Upper lobe of right lung (tissue), 1 donor: ENCODE data around the gene RPH3AL. TPM values are rescaled to one million over a fixed set of nuclear protein-coding genes. Genes with fewer than 3 reads are reported as not detected.

Source experiments
- ATAC-seq: fragments of 200-7000 bp; cut with Tn5 transposase; one replicate; pipeline ENCODE4 v1.9.1; 2020; ENCODE audit warnings: mild to moderate bottlenecking, moderate library complexity
- DNase-seq: peaks from one replicate; pipeline ENCODE4 v3.0.0-alpha.2; 2020
- H3K27ac ChIP-seq: fragments of 200-600 bp; one replicate; pipeline ENCODE4 v1.8.0; 2022
- H3K27me3 ChIP-seq: fragments of 200-600 bp; one replicate; pipeline ENCODE4 v1.8.0; 2022; ENCODE audit warnings: mild to moderate bottlenecking
- H3K36me3 ChIP-seq: fragments of 200-600 bp; one replicate; pipeline ENCODE4 v1.8.0; 2022
- H3K4me1 ChIP-seq: fragments of 200-600 bp; one replicate; pipeline ENCODE4 v1.8.0; 2022
- H3K4me3 ChIP-seq: fragments of 200-600 bp; one replicate; pipeline ENCODE4 v1.8.0; 2022; ENCODE audit warnings: mild to moderate bottlenecking
- H3K9me3 ChIP-seq: fragments of 200-600 bp; one replicate; pipeline ENCODE4 v1.8.0; 2022
- intact Hi-C: fragments of 100-400 bp; cut with DNase I; formaldehyde crosslinking; loops from one replicate; pipeline ENCODE4 v1.11.0; 2022
- total RNA-seq: library from RNA; stranded (reverse); fragmentation: NEBNext Ultra II Directional; extraction: Animal tissue kit (Norgen Biotek cat#: 25700); gene quantifications from one replicate; pipeline ENCODE4 v1.2.1, GENCODE V29; 2021
- TF ChIP-seq, protein P1 (sequence below): fragments of 200-600 bp; IDR thresholded peaks from one replicate; pipeline ENCODE4 v1.8.0; 2022; ENCODE audit warnings: antibody characterized with exemption
- donor health status: DM: no; HTN: yes; CAD: no; lungs with severe emphysema.

The RPH3AL gene
- total RNA-seq, 1 donor from 2014 or later, result 33.3 TPM

DNA sequence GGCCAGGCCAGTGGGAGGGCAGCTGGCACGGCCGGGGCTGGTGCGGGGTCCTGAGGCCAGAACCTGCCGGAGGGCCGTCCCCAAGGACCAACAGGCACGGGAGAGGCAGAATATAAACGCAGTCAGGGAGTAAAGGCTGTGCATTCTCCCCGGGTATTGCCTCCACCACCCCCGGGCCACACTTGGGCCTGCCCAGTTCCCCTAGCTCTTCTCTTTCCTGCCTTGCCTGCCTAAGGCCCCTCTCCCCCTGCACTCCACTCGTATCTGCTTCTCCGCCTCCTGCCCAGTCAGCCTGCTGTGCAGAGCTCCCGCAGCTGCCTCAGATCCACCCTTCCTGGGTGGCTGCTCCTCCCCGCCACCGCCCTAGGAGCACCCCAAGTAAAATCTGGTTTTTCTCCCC lies 5.0 kb upstream of the RPH3AL start:
- Histone ChIP-seq H3K36me3 (no peaks in the 10 kb centered on the region), H3K4me3 (no peak overlapping the region), H3K27me3 (no peaks in the 10 kb centered on the region), H3K9me3 (no peaks in the 10 kb centered on the region), H3K27ac (no peak overlapping the region), H3K4me1 (peaks cover 17% of the 10 kb centered on the region)
- intact Hi-C loops, result no loop called here
- TF ChIP-seq, protein P1, sequence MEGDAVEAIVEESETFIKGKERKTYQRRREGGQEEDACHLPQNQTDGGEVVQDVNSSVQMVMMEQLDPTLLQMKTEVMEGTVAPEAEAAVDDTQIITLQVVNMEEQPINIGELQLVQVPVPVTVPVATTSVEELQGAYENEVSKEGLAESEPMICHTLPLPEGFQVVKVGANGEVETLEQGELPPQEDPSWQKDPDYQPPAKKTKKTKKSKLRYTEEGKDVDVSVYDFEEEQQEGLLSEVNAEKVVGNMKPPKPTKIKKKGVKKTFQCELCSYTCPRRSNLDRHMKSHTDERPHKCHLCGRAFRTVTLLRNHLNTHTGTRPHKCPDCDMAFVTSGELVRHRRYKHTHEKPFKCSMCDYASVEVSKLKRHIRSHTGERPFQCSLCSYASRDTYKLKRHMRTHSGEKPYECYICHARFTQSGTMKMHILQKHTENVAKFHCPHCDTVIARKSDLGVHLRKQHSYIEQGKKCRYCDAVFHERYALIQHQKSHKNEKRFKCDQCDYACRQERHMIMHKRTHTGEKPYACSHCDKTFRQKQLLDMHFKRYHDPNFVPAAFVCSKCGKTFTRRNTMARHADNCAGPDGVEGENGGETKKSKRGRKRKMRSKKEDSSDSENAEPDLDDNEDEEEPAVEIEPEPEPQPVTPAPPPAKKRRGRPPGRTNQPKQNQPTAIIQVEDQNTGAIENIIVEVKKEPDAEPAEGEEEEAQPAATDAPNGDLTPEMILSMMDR, result no peak
- DNase-seq (peak; percentile 53), ATAC-seq (no peak)

DNA sequence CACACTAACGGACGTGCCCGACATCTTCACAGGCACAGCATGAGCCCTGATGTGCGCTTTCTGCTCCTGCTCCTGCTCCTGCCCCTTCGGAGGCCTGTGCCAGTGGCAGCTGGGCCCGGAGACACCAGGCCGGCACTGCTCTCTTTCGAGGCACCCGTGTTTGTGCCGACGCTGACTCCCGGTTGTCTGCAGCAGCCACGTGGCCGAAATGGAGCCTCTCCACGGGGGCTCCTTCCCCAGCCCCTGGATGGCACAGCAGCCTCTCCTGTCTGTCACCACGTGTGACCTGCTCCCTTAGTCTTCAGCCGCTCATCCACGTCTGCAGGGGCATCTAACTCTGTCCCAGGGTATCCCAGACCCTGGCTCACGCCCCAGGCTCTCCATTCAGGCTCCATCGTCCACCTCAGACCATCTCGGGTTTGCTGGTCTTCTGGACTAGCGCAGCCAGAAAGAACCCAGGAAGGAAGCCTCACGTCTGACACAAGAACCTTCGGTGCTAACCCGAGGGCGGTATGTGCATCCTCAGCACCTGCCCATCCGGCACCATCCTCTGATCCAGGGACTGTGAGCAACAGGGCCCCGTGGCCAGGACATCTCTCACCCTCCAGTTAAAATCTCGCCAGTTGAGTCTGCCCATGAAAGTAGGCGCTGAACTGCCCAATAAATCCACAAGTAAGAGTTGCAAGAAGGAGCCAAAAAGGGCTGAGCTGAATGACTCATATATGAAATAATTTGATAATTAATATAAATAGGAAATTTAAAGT lies 4.2 kb upstream of the RPH3AL start:
- no peaks in the 10 kb centered on the region for H3K36me3 ChIP-seq
- ATAC-seq (no peak), DNase-seq (peak; percentile 40)
- no peak overlapping the region for H3K27ac ChIP-seq
- TF ChIP-seq, protein P1, result no peak
- H3K4me1 ChIP-seq, result peaks cover 22% of the 10 kb centered on the region
- no peak overlapping the region for H3K4me3 ChIP-seq
- H3K9me3 ChIP-seq, result no peaks in the 10 kb centered on the region
- no peaks in the 10 kb centered on the region for H3K27me3 ChIP-seq
- intact Hi-C loops, result no loop called here

DNA sequence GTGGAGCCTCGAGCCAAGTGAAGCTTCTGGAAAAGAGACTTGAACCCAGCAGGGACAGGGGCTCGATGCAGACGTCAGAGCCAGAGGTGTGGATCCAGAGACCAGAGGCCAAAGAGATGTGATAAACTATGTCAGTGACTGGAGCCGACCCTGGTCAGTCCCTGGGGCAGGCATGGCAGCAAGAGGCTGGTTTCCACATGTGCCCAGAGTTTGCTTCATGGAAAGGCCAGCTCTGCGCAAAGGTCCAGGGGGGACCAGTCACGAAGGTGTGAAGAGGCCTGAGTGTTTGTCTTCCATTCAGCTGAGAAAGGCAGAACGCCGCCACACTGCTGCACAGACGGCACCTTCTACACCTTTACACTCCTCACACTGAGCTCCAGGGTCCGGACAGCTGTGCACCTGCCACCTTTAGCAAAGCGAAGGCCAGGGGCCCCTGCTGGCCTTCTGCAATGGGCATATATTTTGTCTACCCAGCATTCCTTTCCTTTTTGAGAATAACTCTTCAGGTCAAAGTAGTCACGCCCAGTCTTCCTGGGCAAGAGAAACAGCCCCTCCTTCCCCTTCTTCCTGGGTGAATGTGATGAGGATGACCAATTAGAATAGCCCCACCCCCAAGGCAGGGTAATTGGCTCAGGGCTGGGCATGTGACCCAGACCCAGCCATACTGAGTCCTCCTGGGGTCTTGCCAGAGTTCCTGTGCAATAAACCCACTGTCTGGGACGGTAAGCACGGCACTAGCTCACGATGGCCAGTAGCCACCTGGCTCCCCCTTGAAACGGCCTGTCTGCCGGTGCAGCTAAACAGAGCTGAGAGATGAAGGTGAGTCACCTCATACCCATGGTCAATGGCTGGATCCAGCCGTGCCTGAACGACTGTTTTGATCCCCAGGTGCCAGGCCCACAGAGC lies 2.3 kb upstream of the RPH3AL start:
- no peak overlapping the region for H3K4me3 ChIP-seq
- intact Hi-C loops, result no loop called here
- no peaks in the 10 kb centered on the region for H3K27me3 ChIP-seq
- H3K9me3 ChIP-seq, result no peaks in the 10 kb centered on the region
- TF ChIP-seq, protein P1, result no peak
- H3K27ac ChIP-seq, result peak overlapping the region; percentile 87
- no peaks in the 10 kb centered on the region for H3K36me3 ChIP-seq
- DNase-seq (peak; percentile 69), ATAC-seq (peak; percentile 70)
- peaks cover 41% of the 10 kb centered on the region for H3K4me1 ChIP-seq

- H3K27me3 ChIP-seq, result no peaks in the 10 kb centered on the region
- TF ChIP-seq, protein P1, result no peak
- ATAC-seq, result no peak
- H3K27ac ChIP-seq, result peak overlapping the region; percentile 87
- no peaks in the 10 kb centered on the region for H3K36me3 ChIP-seq
- no peak overlapping the region for H3K4me3 ChIP-seq
- H3K4me1 ChIP-seq, result peaks cover 52% of the 10 kb centered on the region
- intact Hi-C loops, result no loop called here
- no peaks in the 10 kb centered on the region for H3K9me3 ChIP-seq
- peak; percentile 40 for DNase-seq
Measured at GRCh38 chr17:353838-354234, 1.2 kb upstream of the RPH3AL start.

DNA sequence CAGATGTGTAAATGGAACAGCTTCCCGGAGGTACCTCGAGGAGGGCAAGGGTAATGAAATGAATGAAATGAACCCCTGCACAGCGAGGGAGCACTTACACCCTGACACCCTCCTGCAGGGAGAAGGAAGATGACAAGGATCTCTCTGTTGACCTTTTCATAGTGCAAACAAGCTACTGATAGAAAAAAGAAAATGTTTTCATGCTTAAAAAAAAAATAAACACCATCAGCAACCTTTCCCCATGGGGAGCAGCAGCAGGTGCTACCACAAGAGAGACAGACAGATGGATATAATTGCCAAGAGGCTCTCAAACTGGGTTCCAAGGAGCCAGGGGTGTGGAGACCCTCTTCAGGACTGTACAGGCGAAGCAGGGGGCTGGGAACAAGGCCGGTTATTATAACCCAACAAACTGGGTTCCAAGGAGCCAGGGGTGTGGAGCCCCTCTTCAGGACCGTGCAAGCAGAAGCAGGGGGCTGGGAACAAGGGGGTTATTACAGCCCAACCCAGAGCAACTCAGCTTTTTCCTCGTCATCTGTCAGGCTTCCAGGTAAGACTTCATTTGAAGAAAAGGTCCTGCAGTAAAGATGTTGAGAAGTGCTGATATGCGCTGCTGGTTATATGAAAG lies 718 bp upstream of the RPH3AL start:
- Histone ChIP-seq H3K36me3 (no peaks in the 10 kb centered on the region), H3K27me3 (no peaks in the 10 kb centered on the region), H3K9me3 (no peaks in the 10 kb centered on the region), H3K27ac (peak overlapping the region; percentile 87), H3K4me3 (no peak overlapping the region), H3K4me1 (peaks cover 57% of the 10 kb centered on the region)
- no peak for ATAC-seq
- TF ChIP-seq, protein P1, result no peak
- intact Hi-C loops, result no loop called here
- no peak for DNase-seq
